Endothelial cell of umbilical vein (primary cell): ENCODE data around the gene DDX24. TPM values are rescaled to one million over a fixed set of nuclear protein-coding genes. Genes with fewer than 3 reads are reported as not detected.

Experiments used
- BruUV-seq: library from RNA; stranded (reverse); fragments of 400-500 nt; replicated peaks from 2 replicates; lab custom pipeline; 2021; lab: Mats Ljungman, UMichigan
- CTCF ChIA-PET: fragments of 300-600, 350-600 bp; sonication (Branson Sonifier 250); formaldehyde crosslinking; loops from one replicate; lab custom pipeline; 2021; ENCODE audit warnings: antibody characterized with exemption, inconsistent platforms; lab: Charles Lee
- POLR2A ChIA-PET: fragments of 300-600, 350-600 bp; sonication (Branson Sonifier 250); formaldehyde crosslinking; loops from one replicate; lab custom pipeline; 2021; ENCODE audit warnings: antibody characterized with exemption, inconsistent platforms; lab: Charles Lee
- DNase-seq: peaks from one replicate; pipeline ENCODE4 v3.0.0-alpha.2; 2011; ENCODE audit warnings: low read depth, low spot score
- FAIRE-seq: peaks from 2 replicates; lab custom pipeline; 2011; peaks lifted over from hg19 to GRCh38; lab: Jason Lieb, UNC
- H2AFZ ChIP-seq: 2 replicates; pipeline ENCODE4 v1.6.0; 2012; ENCODE audit warnings: low read depth, low read length, control low read depth, inconsistent platforms
- H3K27ac ChIP-seq: 2 replicates; pipeline ENCODE4 v1.5.1; 2011; ENCODE audit warnings: low read depth, mild to moderate bottlenecking, control low read depth, low read length, moderate library complexity; ENCODE audit not compliant: insufficient read depth
- H3K27me3 ChIP-seq, 2 experiments: 2 replicates each; pipeline versions ENCODE4 v1.6.0 to v1.6.1; 2011; ENCODE audit warnings: low read length in 2 of 2, mixed read lengths in 1 of 2; ENCODE audit not compliant: control insufficient read depth in 2 of 2, insufficient read depth in 2 of 2
- H3K36me3 ChIP-seq, 2 experiments: 2 replicates in 1 of 2; 3 replicates in 1 of 2; pipeline ENCODE4 v1.5.1; 2011; ENCODE audit warnings: low read length in 2 of 2, mild to moderate bottlenecking in 1 of 2, moderate library complexity in 1 of 2; ENCODE audit not compliant: control insufficient read depth in 2 of 2, insufficient read depth in 2 of 2; ENCODE audit errors: extremely low read depth in 1 of 2
- H3K4me1 ChIP-seq: 3 replicates; pipeline ENCODE4 v1.5.1; 2011; ENCODE audit warnings: mild to moderate bottlenecking, low read length; ENCODE audit not compliant: control insufficient read depth, insufficient read depth; ENCODE audit errors: extremely low read depth
- H3K4me2 ChIP-seq: 2 replicates; pipeline ENCODE4 v1.6.1; 2011; ENCODE audit warnings: low read length, control low read depth, mixed read lengths; ENCODE audit not compliant: insufficient read depth
- H3K4me3 ChIP-seq, 3 experiments: fragments of 200-600 bp in 1 of 3; sonication (generic), shearing (Covaris generic) in 1 of 3; replicated peaks in 1 of 3; 2 replicates each; pipeline ENCODE4 v1.5.1; 2011 to 2016; ENCODE audit warnings: control low read depth in 3 of 3, low read length in 3 of 3, mild to moderate bottlenecking in 2 of 3, inconsistent platforms in 1 of 3, low read depth in 1 of 3, moderate library complexity in 1 of 3; ENCODE audit not compliant: insufficient read depth in 1 of 3
- H3K79me2 ChIP-seq: 2 replicates; pipeline ENCODE4 v1.6.0; 2012; ENCODE audit warnings: low read length, inconsistent platforms; ENCODE audit not compliant: control insufficient read depth, insufficient read depth
- H3K9ac ChIP-seq: replicated peaks from 2 replicates; pipeline ENCODE3; 2011; ENCODE audit warnings: low read length, control low read depth; ENCODE audit not compliant: insufficient read depth; ENCODE audit errors: extremely low read depth
- H3K9me1 ChIP-seq: replicated peaks from 3 replicates; pipeline ENCODE4 v1.6.0; 2011; ENCODE audit warnings: mild to moderate bottlenecking, low read length; ENCODE audit not compliant: control insufficient read depth, insufficient read depth; ENCODE audit errors: extremely low read depth
- H3K9me3 ChIP-seq: replicated peaks from 2 replicates; pipeline ENCODE4 v1.5.1; 2012; ENCODE audit warnings: low read length, inconsistent platforms; ENCODE audit not compliant: control insufficient read depth, insufficient read depth
- H4K20me1 ChIP-seq: replicated peaks from 2 replicates; pipeline ENCODE3; 2011; ENCODE audit warnings: mild to moderate bottlenecking, low read length; ENCODE audit not compliant: control insufficient read depth, insufficient read depth; ENCODE audit errors: extremely low read depth
- EZH2 ChIP-seq: IDR thresholded peaks from 2 replicates; pipeline ENCODE4 v1.6.1; 2012; ENCODE audit warnings: borderline replicate concordance, low read depth, mild to moderate bottlenecking, moderate library complexity, low read length, inconsistent platforms; ENCODE audit not compliant: severe bottlenecking
- FOS ChIP-seq: IDR thresholded peaks from 2 replicates; pipeline ENCODE4 v1.6.1; 2011; ENCODE audit warnings: mild to moderate bottlenecking, low read length, moderate library complexity, borderline replicate concordance; ENCODE audit not compliant: insufficient read depth
- GATA2 ChIP-seq: IDR thresholded peaks from 2 replicates; pipeline ENCODE4 v1.7.0; 2011; ENCODE audit warnings: low read depth, mild to moderate bottlenecking, moderate library complexity, mixed read lengths, low read length; ENCODE audit not compliant: insufficient read length, insufficient read depth
- JUN ChIP-seq: IDR thresholded peaks from 2 replicates; pipeline ENCODE4 v1.6.1; 2011; ENCODE audit warnings: borderline replicate concordance, low read depth; ENCODE audit not compliant: insufficient read length, insufficient read depth
- POLR2A ChIP-seq: IDR thresholded peaks from 2 replicates; pipeline ENCODE4 v1.6.1; 2012; ENCODE audit warnings: low read depth, mild to moderate bottlenecking, control low read depth, low read length
- POLR2AphosphoS5 ChIP-seq: IDR thresholded peaks from 2 replicates; pipeline ENCODE4 v1.6.1; 2012; ENCODE audit warnings: low read depth, mild to moderate bottlenecking, control low read depth, low read length, moderate library complexity; ENCODE audit not compliant: insufficient read depth
- dilution Hi-C: fragments of 300-500 bp; cut with MboI; formaldehyde crosslinking; loops from one replicate; pipeline ENCODE4 v1.15.0; 2019; ENCODE audit warnings: low sequenced_read_pairs; ENCODE audit not compliant: extremely low pct_ligation_motif_present
- intact Hi-C: fragments of 100-400 bp; cut with micrococcal nuclease; formaldehyde crosslinking; loops from one replicate; pipeline ENCODE4 v1.10.0; 2022
- polyA plus RNA-seq, 4 experiments: library from polyadenylated mRNA; depleted of rRNA in 3 of 4; stranded (reverse) in 3 of 4; unstranded in 1 of 4; fragments of >200 nt; gene quantifications; 2 replicates each; pipeline versions ENCODE4 v1.2.1 to v1.2.3, GENCODE V29; 2011 to 2012; ENCODE audit warnings: missing spikeins in 1 of 4
- total RNA-seq: library from RNA; stranded (reverse); gene quantifications from 2 replicates; pipeline ENCODE4 v1.2.3, GENCODE V29; 2021
- TF ChIP-seq, protein P1 (sequence below), 2 donors: IDR thresholded peaks; 1 replicate in 1 of 2; 2 replicates in 1 of 2; pipeline ENCODE4 v1.5.1; 2011; ENCODE audit warnings: low read length in 2 of 2, mild to moderate bottlenecking in 2 of 2, moderate library complexity in 2 of 2, control low read depth in 1 of 2, inconsistent platforms in 1 of 2, low read depth in 1 of 2; ENCODE audit not compliant: insufficient read depth in 1 of 2; ENCODE audit errors: extremely low read depth in 1 of 2

The DDX24 gene
- total and polyA plus RNA-seq, 2 donors (not counting 3 experiments of a cell fraction or from before 2014, with no cell fraction given), result 88.3 to 141 TPM

DNA sequence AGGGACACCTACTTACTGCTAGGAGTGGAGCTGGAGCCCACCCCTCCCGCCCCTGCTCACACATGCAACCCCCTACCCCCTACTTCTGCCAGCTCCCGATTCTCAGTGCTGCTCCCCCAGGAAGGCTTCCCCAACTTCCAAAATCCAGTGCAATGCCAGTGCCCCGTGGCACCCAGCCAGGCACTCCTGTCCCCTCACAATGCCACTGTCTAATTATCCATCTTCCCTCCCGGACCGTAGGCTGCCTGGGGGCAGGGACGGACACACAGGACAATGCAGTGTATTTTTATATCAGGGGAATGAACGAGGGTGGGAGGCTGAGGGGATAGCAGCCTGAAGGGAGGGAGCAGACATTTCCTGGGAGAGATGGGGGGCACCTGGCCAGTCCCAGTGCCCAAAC, 42.5 kb downstream of the DDX24 start:
- H4K20me1 ChIP-seq, result no peaks in the 10 kb centered on the region
- FAIRE-seq, result no peak
- BruUV-seq, result no TSS peak
- no peaks in the 10 kb centered on the region for H3K27me3 ChIP-seq
- no peaks in the 10 kb centered on the region for H3K36me3 ChIP-seq
- no peak overlapping the region for H3K4me3 ChIP-seq
- no peak overlapping the region for H3K27ac ChIP-seq
- H3K9me1 ChIP-seq, result no peaks in the 10 kb centered on the region
- no peak for DNase-seq
- intact Hi-C loops, result no loop called here
- no peaks in the 10 kb centered on the region for H3K9me3 ChIP-seq
- no peak overlapping the region for H3K9ac ChIP-seq
- no peak overlapping the region for H2AFZ ChIP-seq
- ChIA-PET CTCF (interaction anchor here (0.8 to 10.5 kb wide), 4 partner anchors 10 to 99 kb away, joined by 3 to 347 read pairs (median 4); no protein-coding TSS in a partner anchor), POLR2A (no interaction called here)
- no peaks in the 10 kb centered on the region for H3K4me1 ChIP-seq
- no peaks in the 10 kb centered on the region for H3K79me2 ChIP-seq
- no peak overlapping the region for H3K4me2 ChIP-seq
- no peak for TF ChIP-seq POLR2A
- dilution Hi-C loops, result no loop called here

DNA sequence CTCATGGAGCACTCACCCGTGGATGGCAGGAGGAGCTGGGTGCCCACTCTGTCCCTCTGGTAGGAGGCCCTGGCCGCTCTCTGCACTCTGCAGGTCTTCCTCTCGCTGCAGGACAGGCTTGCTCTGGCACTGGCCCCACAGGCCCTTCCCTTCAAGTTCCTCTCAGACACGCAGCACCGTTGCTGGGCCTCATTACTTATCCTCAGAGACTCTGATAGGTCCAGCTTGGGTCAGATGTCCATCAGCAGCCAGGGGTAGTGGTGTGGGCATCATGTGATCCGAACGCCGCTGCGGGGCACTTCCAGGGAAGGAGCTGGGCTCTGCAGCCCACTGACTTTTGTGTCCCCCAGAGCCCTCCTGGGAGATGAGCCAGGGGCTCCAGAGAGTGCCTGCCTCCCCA, 43.0 kb downstream of the DDX24 start:
- CTCF ChIA-PET, result interaction anchor here (0.8 to 10.5 kb wide), 5 partner anchors 11 to 104 kb away, joined by 3 to 347 read pairs (median 6); no protein-coding TSS in a partner anchor
- intact Hi-C loops, result no loop called here
- FAIRE-seq, result no peak

More for the DNA sequence above, 43.0 kb downstream of the DDX24 start:
- Histone ChIP-seq H3K36me3 (no peaks in the 10 kb centered on the region), H4K20me1 (no peaks in the 10 kb centered on the region), H3K27ac (no peak overlapping the region), H3K9ac (no peak overlapping the region), H3K27me3 (no peaks in the 10 kb centered on the region), H3K4me1 (no peaks in the 10 kb centered on the region), H2AFZ (no peak overlapping the region), H3K4me3 (no peak overlapping the region), H3K9me1 (no peaks in the 10 kb centered on the region), H3K9me3 (no peaks in the 10 kb centered on the region), H3K79me2 (no peaks in the 10 kb centered on the region), H3K4me2 (no peak overlapping the region)
- no peak for TF ChIP-seq JUN
- TF ChIP-seq, protein P1, sequence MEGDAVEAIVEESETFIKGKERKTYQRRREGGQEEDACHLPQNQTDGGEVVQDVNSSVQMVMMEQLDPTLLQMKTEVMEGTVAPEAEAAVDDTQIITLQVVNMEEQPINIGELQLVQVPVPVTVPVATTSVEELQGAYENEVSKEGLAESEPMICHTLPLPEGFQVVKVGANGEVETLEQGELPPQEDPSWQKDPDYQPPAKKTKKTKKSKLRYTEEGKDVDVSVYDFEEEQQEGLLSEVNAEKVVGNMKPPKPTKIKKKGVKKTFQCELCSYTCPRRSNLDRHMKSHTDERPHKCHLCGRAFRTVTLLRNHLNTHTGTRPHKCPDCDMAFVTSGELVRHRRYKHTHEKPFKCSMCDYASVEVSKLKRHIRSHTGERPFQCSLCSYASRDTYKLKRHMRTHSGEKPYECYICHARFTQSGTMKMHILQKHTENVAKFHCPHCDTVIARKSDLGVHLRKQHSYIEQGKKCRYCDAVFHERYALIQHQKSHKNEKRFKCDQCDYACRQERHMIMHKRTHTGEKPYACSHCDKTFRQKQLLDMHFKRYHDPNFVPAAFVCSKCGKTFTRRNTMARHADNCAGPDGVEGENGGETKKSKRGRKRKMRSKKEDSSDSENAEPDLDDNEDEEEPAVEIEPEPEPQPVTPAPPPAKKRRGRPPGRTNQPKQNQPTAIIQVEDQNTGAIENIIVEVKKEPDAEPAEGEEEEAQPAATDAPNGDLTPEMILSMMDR (IDR thresholded peaks at IDR 0.05; ENCODE audit: extremely low read depth in 1 of 2, insufficient read depth in 1 of 2, low read depth in 1 of 2, low read length in 2 of 2), result no peak
- no peak for TF ChIP-seq EZH2
- no peak for TF ChIP-seq GATA2
- no peak for TF ChIP-seq FOS
- TF ChIP-seq POLR2AphosphoS5, result no peak
- POLR2A ChIA-PET, result no interaction called here
- no peak for DNase-seq
- BruUV-seq, result no TSS peak
- dilution Hi-C loops, result no loop called here
